ENCODE results near the gene TNC. TPM values are rescaled to one million over a fixed set of nuclear protein-coding genes. Genes with fewer than 3 reads are reported as not detected.

TNC gene
- total and polyA plus RNA-seq, 9 donors: 1.2 to 108 (median 1.9) TPM

DNA sequence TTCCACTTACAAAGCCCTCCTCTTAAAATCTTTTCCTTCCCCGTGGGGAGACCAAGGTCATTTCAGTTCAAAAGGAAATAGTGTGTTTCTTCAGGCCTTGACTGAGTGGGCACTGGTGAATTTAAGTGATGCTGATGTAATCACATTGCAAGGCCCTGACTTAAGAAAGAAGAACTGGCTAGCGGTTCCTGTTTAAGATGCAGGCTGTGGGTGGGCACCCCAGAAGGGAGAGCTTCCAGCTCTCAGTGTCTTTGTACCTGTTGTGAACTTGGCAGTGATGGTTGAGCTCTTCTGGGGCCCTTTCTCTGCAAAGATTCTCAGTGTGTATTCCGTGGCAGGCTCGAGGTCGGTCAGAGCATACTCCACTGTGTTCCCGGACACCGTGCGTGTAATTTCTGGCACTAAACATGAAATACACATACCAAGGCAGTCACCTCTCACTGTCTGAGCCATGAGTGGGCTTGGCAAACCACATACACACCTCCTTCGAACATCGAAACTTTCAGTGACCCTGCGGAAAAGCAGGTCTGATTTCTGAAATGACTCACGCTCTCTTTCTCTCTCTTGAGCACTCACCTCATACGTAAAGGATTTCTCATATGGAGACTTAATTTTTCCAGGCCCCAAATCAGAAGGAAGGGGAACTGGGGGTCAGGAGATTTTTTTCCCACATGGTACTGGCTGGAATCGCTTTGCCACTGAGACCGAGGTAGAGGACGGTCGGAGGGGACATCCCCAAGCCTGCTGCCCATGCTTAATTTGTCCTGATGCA is 81.9 kb downstream of the TNC start:
- WGBS, 3 donors: 83 to 85% (median 84%) methylated on average over 17 of the region's 17 CpGs
- H3K4me3 ChIP-seq: no peak overlapping the region
- DNase-seq: no peak

DNA sequence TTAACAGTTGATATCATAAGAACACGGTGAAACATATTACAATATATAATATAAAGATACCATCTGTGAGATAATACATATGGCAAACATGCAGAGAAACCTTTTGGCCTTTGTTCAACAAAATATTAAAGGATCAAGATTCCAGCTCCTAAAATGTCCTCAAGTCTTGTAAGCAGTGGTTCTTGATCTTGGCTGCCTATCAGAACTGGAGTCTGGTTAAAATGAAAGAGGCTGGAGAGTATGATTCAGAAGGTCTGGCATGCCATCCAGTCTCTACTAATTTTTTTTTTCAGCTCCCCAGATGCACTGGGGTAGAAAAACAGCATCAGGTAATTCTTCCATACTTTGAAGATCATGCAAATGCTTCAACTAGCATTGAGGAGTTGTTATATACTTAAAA is 83.2 kb downstream of the TNC start:
- Histone ChIP-seq H3K27me3 (no peaks in the 10 kb centered on the region), H3K4me3 (no peak overlapping the region), H3K9me3 (no peaks in the 10 kb centered on the region), H3K27ac (no peak overlapping the region), H3K4me1 (ENCODE audit: insufficient read depth) (no peaks in the 10 kb centered on the region), H3K36me3 (no peaks in the 10 kb centered on the region)
- intact Hi-C loops (cut with DNase I): no loop called here
- WGBS, 3 donors: 49 to 72% (median 50%) methylated on average over 1 of the region's 1 CpG
- DNase-seq: no peak
- no peak for TF ChIP-seq EP300 (IDR thresholded peaks at IDR 0.05)
- no peak for TF ChIP-seq POLR2A (IDR thresholded peaks at IDR 0.05)
- TF ChIP-seq, protein P1, sequence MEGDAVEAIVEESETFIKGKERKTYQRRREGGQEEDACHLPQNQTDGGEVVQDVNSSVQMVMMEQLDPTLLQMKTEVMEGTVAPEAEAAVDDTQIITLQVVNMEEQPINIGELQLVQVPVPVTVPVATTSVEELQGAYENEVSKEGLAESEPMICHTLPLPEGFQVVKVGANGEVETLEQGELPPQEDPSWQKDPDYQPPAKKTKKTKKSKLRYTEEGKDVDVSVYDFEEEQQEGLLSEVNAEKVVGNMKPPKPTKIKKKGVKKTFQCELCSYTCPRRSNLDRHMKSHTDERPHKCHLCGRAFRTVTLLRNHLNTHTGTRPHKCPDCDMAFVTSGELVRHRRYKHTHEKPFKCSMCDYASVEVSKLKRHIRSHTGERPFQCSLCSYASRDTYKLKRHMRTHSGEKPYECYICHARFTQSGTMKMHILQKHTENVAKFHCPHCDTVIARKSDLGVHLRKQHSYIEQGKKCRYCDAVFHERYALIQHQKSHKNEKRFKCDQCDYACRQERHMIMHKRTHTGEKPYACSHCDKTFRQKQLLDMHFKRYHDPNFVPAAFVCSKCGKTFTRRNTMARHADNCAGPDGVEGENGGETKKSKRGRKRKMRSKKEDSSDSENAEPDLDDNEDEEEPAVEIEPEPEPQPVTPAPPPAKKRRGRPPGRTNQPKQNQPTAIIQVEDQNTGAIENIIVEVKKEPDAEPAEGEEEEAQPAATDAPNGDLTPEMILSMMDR (IDR thresholded peaks at IDR 0.05): no peak

More for the DNA sequence above, 81.9 kb downstream of the TNC start:
- H3K9me3 ChIP-seq: no peaks in the 10 kb centered on the region
- H3K27me3 ChIP-seq: no peaks in the 10 kb centered on the region
- H3K4me1 ChIP-seq (ENCODE audit: insufficient read depth): no peaks in the 10 kb centered on the region
- no peak for TF ChIP-seq POLR2A (IDR thresholded peaks at IDR 0.05)
- intact Hi-C loops (cut with DNase I): no loop called here
- H3K36me3 ChIP-seq: no peaks in the 10 kb centered on the region
- H3K27ac ChIP-seq: no peak overlapping the region

DNA sequence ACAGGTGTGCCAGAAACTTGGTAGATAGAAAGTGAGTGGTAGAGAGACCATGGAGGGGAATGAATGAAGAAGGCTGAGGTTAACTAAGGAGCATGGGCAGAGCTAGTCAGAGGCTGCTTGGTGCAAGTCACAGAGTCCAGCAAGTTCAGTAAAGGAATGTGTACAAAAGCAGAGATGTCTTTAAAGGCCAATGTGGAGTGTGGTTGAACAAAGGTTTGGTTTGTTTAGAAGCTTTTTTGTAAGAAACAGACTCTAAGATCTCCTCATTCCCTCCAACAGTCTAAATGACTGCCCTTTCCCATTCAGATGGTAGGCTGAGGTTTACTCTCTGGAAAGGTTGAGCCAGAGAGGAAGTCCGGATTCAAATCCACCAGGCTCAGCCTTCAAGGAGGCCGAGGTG is 84.2 kb downstream of the TNC start:
- 94 to 96% (median 95%) methylated on average over 2 of the region's 2 CpGs for WGBS, 3 donors
- no peak overlapping the region for H3K27ac ChIP-seq
- DNase-seq: no peak
- H3K4me3 ChIP-seq: no peak overlapping the region
- no peaks in the 10 kb centered on the region for H3K4me1 ChIP-seq (ENCODE audit: insufficient read depth)
- no peaks in the 10 kb centered on the region for H3K27me3 ChIP-seq
- intact Hi-C loops (cut with DNase I): no loop called here
- TF ChIP-seq POLR2A (IDR thresholded peaks at IDR 0.05): no peak
- no peaks in the 10 kb centered on the region for H3K36me3 ChIP-seq
- no peaks in the 10 kb centered on the region for H3K9me3 ChIP-seq

DNA sequence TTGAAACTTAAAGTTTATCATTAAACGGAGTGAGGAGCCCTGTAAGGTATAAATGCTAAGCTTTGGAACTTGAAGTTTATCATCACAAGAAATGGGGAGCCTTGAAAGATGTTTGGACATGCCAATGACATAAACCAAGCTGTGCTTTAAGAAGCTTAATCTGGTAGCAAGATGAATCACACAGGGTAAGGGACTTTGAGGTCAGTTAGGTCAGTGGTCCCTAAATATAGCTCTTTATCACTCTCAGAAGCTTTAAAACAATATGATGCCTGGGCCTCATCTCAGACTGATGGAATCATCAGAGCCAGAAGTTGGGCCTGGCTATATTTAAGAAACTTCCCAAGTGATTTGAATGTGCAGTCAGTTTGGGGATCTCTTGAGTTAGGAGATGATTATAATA is 85.7 kb downstream of the TNC start:
- no peaks in the 10 kb centered on the region for H3K9me3 ChIP-seq
- no peaks in the 10 kb centered on the region for H3K4me1 ChIP-seq (ENCODE audit: insufficient read depth)
- 32 to 58% (median 33%) methylated on average over 1 of the region's 1 CpG for WGBS, 3 donors
- intact Hi-C loops (cut with DNase I): no loop called here
- no peaks in the 10 kb centered on the region for H3K36me3 ChIP-seq
- no peak overlapping the region for H3K27ac ChIP-seq
- no peaks in the 10 kb centered on the region for H3K27me3 ChIP-seq
- no peak overlapping the region for H3K4me3 ChIP-seq
- DNase-seq: no peak
- TF ChIP-seq, protein P1 (IDR thresholded peaks at IDR 0.05): no peak
- TF ChIP-seq POLR2A (IDR thresholded peaks at IDR 0.05) (no peak), EP300 (IDR thresholded peaks at IDR 0.05) (no peak)

DNA sequence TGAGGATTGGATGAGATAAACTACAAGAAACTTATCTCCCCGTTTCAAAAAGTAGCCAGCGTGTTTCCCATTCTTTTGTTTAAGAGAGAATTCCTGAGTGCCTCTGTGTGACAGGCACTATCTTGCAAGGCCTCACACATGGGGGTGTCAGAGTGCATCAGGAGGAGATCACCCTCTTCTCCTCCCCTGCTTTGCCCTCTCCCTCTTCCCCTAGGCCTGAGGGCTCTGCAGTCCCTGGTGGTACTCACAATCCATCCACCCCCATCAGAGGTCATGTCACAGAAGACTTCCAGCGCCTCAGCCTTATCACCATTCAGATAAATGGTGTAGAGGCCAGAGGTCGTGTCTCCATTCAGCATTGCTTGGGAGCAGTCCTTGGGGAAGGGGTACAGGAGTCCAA is 88.0 kb downstream of the TNC start:
- intact Hi-C loops (cut with DNase I): no loop called here
- no peaks in the 10 kb centered on the region for H3K4me1 ChIP-seq (ENCODE audit: insufficient read depth)
- no peak overlapping the region for H3K4me3 ChIP-seq
- H3K36me3 ChIP-seq: no peaks in the 10 kb centered on the region
- WGBS, 3 donors: 51 to 65% (median 63%) methylated on average over 4 of the region's 4 CpGs
- no peaks in the 10 kb centered on the region for H3K9me3 ChIP-seq
- TF ChIP-seq, protein P1 (IDR thresholded peaks at IDR 0.05): no peak
- TF ChIP-seq POLR2A (IDR thresholded peaks at IDR 0.05) (no peak), EP300 (IDR thresholded peaks at IDR 0.05) (no peak)
- no peaks in the 10 kb centered on the region for H3K27me3 ChIP-seq
- no peak for DNase-seq
- H3K27ac ChIP-seq: no peak overlapping the region
